CD14-positive monocyte (primary cell): Measurements from ENCODE around the gene PLEKHG1. TPM values are rescaled to one million over a fixed set of nuclear protein-coding genes. Genes with fewer than 3 reads are reported as not detected.

Source experiments
- DNase-seq, 3 donors: peaks; one replicate each; pipeline ENCODE4 v3.0.0-alpha.2; 2011 to 2022
- H2AFZ ChIP-seq: 2 replicates; pipeline ENCODE4 v1.6.0; 2012; ENCODE audit warnings: mild to moderate bottlenecking, low read depth, low read length, inconsistent platforms; ENCODE audit not compliant: insufficient read depth, poor library complexity, severe bottlenecking
- H3K27ac ChIP-seq, 2 donors: 1 replicate in 1 of 2; 2 replicates in 1 of 2; pipeline ENCODE4 v1.5.1; 2012 to 2013; ENCODE audit warnings: low read length in 2 of 2, control low read depth in 1 of 2, inconsistent platforms in 1 of 2, low read depth in 1 of 2, mild to moderate bottlenecking in 1 of 2
- H3K27me3 ChIP-seq, 2 donors: one replicate each; pipeline versions ENCODE4 v1.6.0 to v1.6.1; 2011 to 2013; ENCODE audit warnings: low read length in 2 of 2; ENCODE audit not compliant: control insufficient read depth in 2 of 2, insufficient read depth in 2 of 2
- H3K36me3 ChIP-seq, 2 donors: replicated peaks in 1 of 2; 1 replicate in 1 of 2; 2 replicates in 1 of 2; pipeline versions ENCODE4 v1.5.1 to v1.6.1; 2012 to 2013; ENCODE audit warnings: low read length in 2 of 2, control low read depth in 1 of 2, inconsistent platforms in 1 of 2, mild to moderate bottlenecking in 1 of 2; ENCODE audit not compliant: insufficient read depth in 2 of 2, control insufficient read depth in 1 of 2
- H3K4me1 ChIP-seq, 2 donors: 1 replicate in 1 of 2; 2 replicates in 1 of 2; pipeline versions ENCODE4 v1.5.1 to v1.6.1; 2012 to 2013; ENCODE audit warnings: low read length in 2 of 2, control low read depth in 1 of 2, inconsistent platforms in 1 of 2, mild to moderate bottlenecking in 1 of 2, moderate library complexity in 1 of 2; ENCODE audit not compliant: insufficient read depth in 2 of 2, control insufficient read depth in 1 of 2
- H3K4me2 ChIP-seq: replicated peaks from 2 replicates; pipeline ENCODE3; 2012; ENCODE audit warnings: low read length, moderate library complexity, mild to moderate bottlenecking; ENCODE audit not compliant: poor library complexity, severe bottlenecking; ENCODE audit errors: extremely low read depth
- H3K4me3 ChIP-seq, 3 experiments: fragments of 200-600 bp in 1 of 3; sonication (generic) in 1 of 3; replicated peaks in 1 of 3; 1 replicate in 2 of 3; 2 replicates in 1 of 3; pipeline ENCODE4 v1.5.1; 2011 to 2013; ENCODE audit warnings: low read length in 3 of 3, mild to moderate bottlenecking in 3 of 3, control low read depth in 2 of 3, low read depth in 2 of 3, inconsistent platforms in 1 of 3, moderate library complexity in 1 of 3
- H3K79me2 ChIP-seq: 2 replicates; pipeline ENCODE4 v1.6.0; 2012; ENCODE audit warnings: mild to moderate bottlenecking, control low read depth, inconsistent platforms, low read length, moderate library complexity; ENCODE audit not compliant: insufficient read depth
- H3K9ac ChIP-seq: 2 replicates; pipeline ENCODE4 v1.6.0; 2017; ENCODE audit warnings: low read length, mild to moderate bottlenecking; ENCODE audit not compliant: insufficient read depth, poor library complexity, severe bottlenecking
- H3K9me3 ChIP-seq, 2 donors: replicated peaks in 1 of 2; 1 replicate in 1 of 2; 2 replicates in 1 of 2; pipeline versions ENCODE4 v1.5.1 to v1.6.1; 2012 to 2013; ENCODE audit warnings: low read length in 2 of 2, control low read depth in 1 of 2; ENCODE audit not compliant: control insufficient read depth in 1 of 2, insufficient read depth in 1 of 2
- H4K20me1 ChIP-seq: 2 replicates; pipeline ENCODE4 v1.6.0; 2012; ENCODE audit warnings: mild to moderate bottlenecking, low read length, control low read depth, moderate library complexity; ENCODE audit not compliant: insufficient read depth
- H3K27ac Mint-ChIP-seq, 7 donors: one replicate each; pipeline ENCODE4 v1.8.0; 2020; ENCODE audit warnings: mild to moderate bottlenecking in 7 of 7, mixed read lengths in 7 of 7, moderate library complexity in 6 of 7, inconsistent platforms in 2 of 7
- H3K27me3 Mint-ChIP-seq, 3 donors: one replicate each; pipeline ENCODE4 v1.8.0; 2021 to 2022; ENCODE audit warnings: low read depth in 3 of 3, mild to moderate bottlenecking in 3 of 3, mixed read lengths in 3 of 3, moderate library complexity in 3 of 3, inconsistent platforms in 1 of 3
- H3K36me3 Mint-ChIP-seq, 2 donors: one replicate each; pipeline ENCODE4 v1.8.0; 2020; ENCODE audit warnings: mixed read lengths in 2 of 2, inconsistent platforms in 1 of 2, mild to moderate bottlenecking in 1 of 2
- H3K4me1 Mint-ChIP-seq: one replicate; pipeline ENCODE4 v1.8.0; 2020; ENCODE audit warnings: mild to moderate bottlenecking, mixed read lengths
- H3K4me3 Mint-ChIP-seq, 2 donors: one replicate each; pipeline ENCODE4 v1.8.0; 2020; ENCODE audit warnings: mild to moderate bottlenecking in 2 of 2, mixed read lengths in 2 of 2, moderate library complexity in 1 of 2
- H3K9me3 Mint-ChIP-seq, 7 donors: one replicate each; pipeline ENCODE4 v1.8.0; 2020 to 2022; ENCODE audit warnings: mixed read lengths in 7 of 7, mild to moderate bottlenecking in 6 of 7, moderate library complexity in 6 of 7, inconsistent platforms in 2 of 7
- WGBS: methylation state at CpG from one replicate; pipeline ENCODE4 v1.1.5; 2013; ENCODE audit warnings: missing lambda C conversion rate; ENCODE audit not compliant: insufficient coverage; 5-methylcytosine and 5-hydroxymethylcytosine counted together
- intact Hi-C, 2 donors: fragments of 100-400 bp; cut with micrococcal nuclease; formaldehyde crosslinking; loops; one replicate each; pipeline versions ENCODE4 v1.15.0 to v1.15.1; 2023
- polyA plus RNA-seq, 3 donors: library from polyadenylated mRNA; depleted of rRNA in 1 of 3; unstranded in 2 of 3; stranded (reverse) in 1 of 3; fragments of 300-500 nt in 2 of 3; fragments of >200 nt in 1 of 3; fragmentation: Illumina TruSeq in 2 of 3; gene quantifications; 1 replicate in 2 of 3; 2 replicates in 1 of 3; pipeline ENCODE4 v1.2.3, GENCODE V29; 2012 to 2021
- TF ChIP-seq, protein P1 (sequence below): fragments of 200-600 bp; IDR thresholded peaks from one replicate; pipeline ENCODE4 v1.8.0; 2022; ENCODE audit warnings: antibody characterized with exemption, mild to moderate bottlenecking

Gene PLEKHG1
- polyA plus RNA-seq, 3 donors, result 0.02 to 0.15 (median 0.08) TPM

DNA sequence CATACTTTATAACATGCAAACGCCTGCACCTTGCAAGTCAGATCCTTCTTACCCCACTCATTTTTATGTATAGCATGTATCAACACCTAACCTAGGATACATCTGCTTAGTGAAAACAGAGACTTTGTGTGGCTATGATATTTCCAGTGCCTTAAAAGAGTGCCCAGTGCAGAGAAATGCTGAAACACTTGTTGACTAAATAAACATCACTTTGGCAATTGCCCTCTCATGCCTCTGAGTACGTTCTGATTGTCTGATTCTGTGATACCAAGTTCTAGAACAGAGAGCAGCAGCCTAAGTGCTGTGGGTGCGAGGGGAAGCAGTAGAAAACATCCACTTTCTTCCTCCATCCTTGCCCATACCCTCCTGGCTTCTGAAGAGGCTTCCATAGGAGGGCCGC is 13.6 kb downstream of the PLEKHG1 start:
- Mint-ChIP-seq H3K27me3 (peaks cover 15 to 21% (median 16%) of the 10 kb centered on the region in 3 donors), H3K9me3 (peaks cover 0 to 3% (median 0%) of the 10 kb centered on the region in 7 donors), H3K36me3 (no peaks in the 10 kb centered on the region), H3K4me3 (no peak overlapping the region), H3K4me1 (no peaks in the 10 kb centered on the region), H3K27ac (no peak overlapping the region)
- no peaks in the 10 kb centered on the region for H3K79me2 ChIP-seq
- WGBS, result 85% methylated on average over 4 of the region's 4 CpGs
- H3K9me3 ChIP-seq, result no peaks in the 10 kb centered on the region
- H3K27me3 ChIP-seq, result peaks cover 7 to 18% of the 10 kb centered on the region in 2 donors
- no peak overlapping the region for H3K4me2 ChIP-seq
- no peak for DNase-seq
- H3K36me3 ChIP-seq, result no peaks in the 10 kb centered on the region
- H3K9ac ChIP-seq, result no peak overlapping the region
- no peak overlapping the region for H2AFZ ChIP-seq
- H3K4me1 ChIP-seq, result no peaks in the 10 kb centered on the region
- intact Hi-C loops, result no loop called here
- no peak overlapping the region for H3K27ac ChIP-seq
- H4K20me1 ChIP-seq, result no peaks in the 10 kb centered on the region
- TF ChIP-seq, protein P1, sequence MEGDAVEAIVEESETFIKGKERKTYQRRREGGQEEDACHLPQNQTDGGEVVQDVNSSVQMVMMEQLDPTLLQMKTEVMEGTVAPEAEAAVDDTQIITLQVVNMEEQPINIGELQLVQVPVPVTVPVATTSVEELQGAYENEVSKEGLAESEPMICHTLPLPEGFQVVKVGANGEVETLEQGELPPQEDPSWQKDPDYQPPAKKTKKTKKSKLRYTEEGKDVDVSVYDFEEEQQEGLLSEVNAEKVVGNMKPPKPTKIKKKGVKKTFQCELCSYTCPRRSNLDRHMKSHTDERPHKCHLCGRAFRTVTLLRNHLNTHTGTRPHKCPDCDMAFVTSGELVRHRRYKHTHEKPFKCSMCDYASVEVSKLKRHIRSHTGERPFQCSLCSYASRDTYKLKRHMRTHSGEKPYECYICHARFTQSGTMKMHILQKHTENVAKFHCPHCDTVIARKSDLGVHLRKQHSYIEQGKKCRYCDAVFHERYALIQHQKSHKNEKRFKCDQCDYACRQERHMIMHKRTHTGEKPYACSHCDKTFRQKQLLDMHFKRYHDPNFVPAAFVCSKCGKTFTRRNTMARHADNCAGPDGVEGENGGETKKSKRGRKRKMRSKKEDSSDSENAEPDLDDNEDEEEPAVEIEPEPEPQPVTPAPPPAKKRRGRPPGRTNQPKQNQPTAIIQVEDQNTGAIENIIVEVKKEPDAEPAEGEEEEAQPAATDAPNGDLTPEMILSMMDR, result no peak
- no peak overlapping the region for H3K4me3 ChIP-seq

DNA sequence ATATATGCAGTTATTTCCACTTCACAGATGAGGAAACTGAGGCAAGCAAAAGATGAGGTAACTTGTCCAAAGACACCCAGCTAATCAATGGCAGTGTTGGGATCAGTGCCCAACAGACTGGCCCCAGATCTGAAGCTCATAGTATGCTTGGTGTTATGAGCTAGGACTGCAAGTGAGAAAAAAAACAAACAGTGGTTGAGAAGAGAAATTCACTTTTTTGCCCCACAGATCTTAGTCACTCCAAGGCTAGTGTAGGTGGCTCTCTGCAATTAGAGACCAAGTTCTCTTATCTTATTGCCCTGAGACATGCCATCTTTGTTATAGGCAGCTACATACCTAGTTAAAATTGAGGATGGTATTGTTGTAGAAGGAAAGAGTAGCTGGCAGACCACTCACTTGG is 16.3 kb downstream of the PLEKHG1 start:
- H3K4me3 ChIP-seq, result no peak overlapping the region
- H3K9ac ChIP-seq, result no peak overlapping the region
- H4K20me1 ChIP-seq, result no peaks in the 10 kb centered on the region
- H3K4me1 ChIP-seq, result no peaks in the 10 kb centered on the region
- H3K27ac ChIP-seq, result no peak overlapping the region
- TF ChIP-seq, protein P1, result no peak
- H3K27ac Mint-ChIP-seq, result no peak overlapping the region
- H3K9me3 ChIP-seq, result no peaks in the 10 kb centered on the region
- intact Hi-C loops, result no loop called here
- no peaks in the 10 kb centered on the region for H3K36me3 ChIP-seq
- H3K27me3 Mint-ChIP-seq, result peaks cover 10 to 14% (median 12%) of the 10 kb centered on the region in 3 donors
- no peaks in the 10 kb centered on the region for H3K79me2 ChIP-seq
- H2AFZ ChIP-seq, result no peak overlapping the region
- H3K36me3 Mint-ChIP-seq, result no peaks in the 10 kb centered on the region
- no peaks in the 10 kb centered on the region for H3K9me3 Mint-ChIP-seq
- no peak for DNase-seq
- H3K4me3 Mint-ChIP-seq, result no peak overlapping the region
- H3K4me1 Mint-ChIP-seq, result peaks cover 2% of the 10 kb centered on the region
- peaks cover 7 to 14% of the 10 kb centered on the region in 2 donors for H3K27me3 ChIP-seq
- H3K4me2 ChIP-seq, result no peak overlapping the region
